Lung (tissue), 12 donors: ENCODE measurements around the gene SMARCAL1. TPM values are rescaled to one million over a fixed set of nuclear protein-coding genes. Genes with fewer than 3 reads are reported as not detected.

Source experiments
- ATAC-seq: fragments of 200-7000 bp; cut with Tn5 transposase; one replicate; pipeline ENCODE4 v1.9.1; 2020; ENCODE audit warnings: moderate number of reproducible peaks; ENCODE audit not compliant: insufficient read depth, low FRiP score
- DNase-seq, 3 donors: peaks; one replicate each; pipeline ENCODE4 v3.0.0-alpha.2; 2013 to 2017
- H3K27ac ChIP-seq, 2 donors: one replicate each; pipeline ENCODE4 v1.5.1; 2013; ENCODE audit warnings: mild to moderate bottlenecking in 2 of 2, moderate library complexity in 2 of 2, control low read depth in 1 of 2, inconsistent platforms in 1 of 2, low read depth in 1 of 2, low read length in 1 of 2
- H3K27me3 ChIP-seq, 3 donors: one replicate each; pipeline ENCODE4 v1.5.1; 2013; ENCODE audit warnings: low read length in 2 of 3; ENCODE audit not compliant: control insufficient read depth in 3 of 3, insufficient read depth in 3 of 3
- H3K36me3 ChIP-seq, 4 donors: one replicate each; pipeline ENCODE4 v1.5.1; 2013; ENCODE audit warnings: low read length in 4 of 4, mild to moderate bottlenecking in 1 of 4, moderate library complexity in 1 of 4; ENCODE audit not compliant: control insufficient read depth in 4 of 4, insufficient read depth in 4 of 4
- H3K4me1 ChIP-seq, 5 donors: one replicate each; pipeline ENCODE4 v1.5.1; 2013; ENCODE audit warnings: low read length in 5 of 5, mild to moderate bottlenecking in 2 of 5, moderate library complexity in 1 of 5; ENCODE audit not compliant: control insufficient read depth in 5 of 5, insufficient read depth in 5 of 5
- H3K4me3 ChIP-seq: one replicate; pipeline ENCODE4 v1.5.1; 2013; ENCODE audit warnings: mild to moderate bottlenecking, control low read depth, moderate library complexity
- H3K9ac ChIP-seq, 2 donors: one replicate each; pipeline ENCODE4 v1.5.1; 2013; ENCODE audit warnings: low read length in 2 of 2, control low read depth in 1 of 2; ENCODE audit not compliant: insufficient read depth in 1 of 2
- H3K9me3 ChIP-seq, 4 donors: one replicate each; pipeline ENCODE4 v1.5.1; 2013; ENCODE audit warnings: low read length in 3 of 4, mild to moderate bottlenecking in 1 of 4, moderate library complexity in 1 of 4; ENCODE audit not compliant: control insufficient read depth in 4 of 4, insufficient read depth in 3 of 4
- WGBS, 2 donors: extraction: QIAGEN DNeasy Blood & Tissue Kit; methylation state at CpG; one replicate each; pipeline ENCODE4 v1.1.7; 2013; 5-methylcytosine and 5-hydroxymethylcytosine counted together
- polyA plus RNA-seq, 2 donors: library from polyadenylated mRNA; stranded (reverse); fragments of 200-250 nt; gene quantifications; one replicate each; pipeline ENCODE4 v1.2.1, GENCODE V29; 2013
- total RNA-seq, 2 donors: library from RNA; depleted of rRNA in 1 of 2; stranded (reverse); fragments of >200 nt in 1 of 2; gene quantifications; one replicate each; pipeline ENCODE4 v1.2.1, GENCODE V29; 2014 to 2021
- TF ChIP-seq, protein P1 (sequence below): IDR thresholded peaks from 2 replicates; pipeline ENCODE4 v1.5.1; 2012; ENCODE audit warnings: mild to moderate bottlenecking; ENCODE audit errors: control extremely low read depth, extremely low read depth
- donor health status: control.
- donor health status: control.
- donor health status: Bipolar disorder and iron deficiency.
- donor health status: healthy.
- donor health status: DM: yes; HTN: yes; CAD: no.

Gene SMARCAL1
- total and polyA plus RNA-seq, 4 donors: 5.2 to 28.6 (median 13.5) TPM

DNA sequence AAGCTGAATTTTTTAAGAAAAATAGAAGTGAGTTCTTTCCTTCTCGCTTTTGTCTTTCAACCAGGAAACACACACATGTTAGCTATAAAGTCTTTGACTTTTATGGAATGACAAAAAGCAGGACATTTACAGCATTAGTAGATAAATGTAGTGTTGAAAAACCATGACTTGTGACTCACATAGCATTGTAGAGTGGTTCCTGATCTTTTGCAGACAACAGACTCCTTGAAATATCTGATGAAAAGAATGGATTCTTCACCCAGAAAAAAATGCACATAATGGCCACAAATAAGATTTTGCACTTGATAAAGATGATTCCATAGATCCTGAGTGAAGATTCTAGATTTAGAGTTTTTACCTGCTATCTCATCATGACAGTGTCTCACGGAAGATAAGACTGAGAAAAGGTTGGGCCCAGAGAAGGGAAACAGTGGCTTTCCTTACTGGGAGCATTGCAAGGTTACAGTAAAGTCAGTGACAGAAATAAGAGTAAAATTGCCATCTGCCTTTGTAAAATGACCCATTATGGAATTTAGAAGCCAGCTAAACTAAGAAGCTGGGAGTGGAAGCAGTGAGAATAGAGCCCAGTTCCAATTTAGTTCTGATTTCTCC is 14.0 kb downstream of the SMARCAL1 start:
- no peak for ATAC-seq
- Histone ChIP-seq H3K9ac (no peak overlapping the region), H3K36me3 (peaks cover 35 to 56% (median 47%) of the 10 kb centered on the region in 4 donors), H3K27ac (no peak overlapping the region), H3K4me3 (no peak overlapping the region), H3K9me3 (peaks cover 0 to 8% (median 2%) of the 10 kb centered on the region in 4 donors), H3K4me1 (no peaks in the 10 kb centered on the region), H3K27me3 (no peaks in the 10 kb centered on the region)
- no peak for DNase-seq
- WGBS, 2 donors: 98% methylated on average over 2 of the region's 2 CpGs
- TF ChIP-seq, protein P1, sequence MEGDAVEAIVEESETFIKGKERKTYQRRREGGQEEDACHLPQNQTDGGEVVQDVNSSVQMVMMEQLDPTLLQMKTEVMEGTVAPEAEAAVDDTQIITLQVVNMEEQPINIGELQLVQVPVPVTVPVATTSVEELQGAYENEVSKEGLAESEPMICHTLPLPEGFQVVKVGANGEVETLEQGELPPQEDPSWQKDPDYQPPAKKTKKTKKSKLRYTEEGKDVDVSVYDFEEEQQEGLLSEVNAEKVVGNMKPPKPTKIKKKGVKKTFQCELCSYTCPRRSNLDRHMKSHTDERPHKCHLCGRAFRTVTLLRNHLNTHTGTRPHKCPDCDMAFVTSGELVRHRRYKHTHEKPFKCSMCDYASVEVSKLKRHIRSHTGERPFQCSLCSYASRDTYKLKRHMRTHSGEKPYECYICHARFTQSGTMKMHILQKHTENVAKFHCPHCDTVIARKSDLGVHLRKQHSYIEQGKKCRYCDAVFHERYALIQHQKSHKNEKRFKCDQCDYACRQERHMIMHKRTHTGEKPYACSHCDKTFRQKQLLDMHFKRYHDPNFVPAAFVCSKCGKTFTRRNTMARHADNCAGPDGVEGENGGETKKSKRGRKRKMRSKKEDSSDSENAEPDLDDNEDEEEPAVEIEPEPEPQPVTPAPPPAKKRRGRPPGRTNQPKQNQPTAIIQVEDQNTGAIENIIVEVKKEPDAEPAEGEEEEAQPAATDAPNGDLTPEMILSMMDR: no peak

DNA sequence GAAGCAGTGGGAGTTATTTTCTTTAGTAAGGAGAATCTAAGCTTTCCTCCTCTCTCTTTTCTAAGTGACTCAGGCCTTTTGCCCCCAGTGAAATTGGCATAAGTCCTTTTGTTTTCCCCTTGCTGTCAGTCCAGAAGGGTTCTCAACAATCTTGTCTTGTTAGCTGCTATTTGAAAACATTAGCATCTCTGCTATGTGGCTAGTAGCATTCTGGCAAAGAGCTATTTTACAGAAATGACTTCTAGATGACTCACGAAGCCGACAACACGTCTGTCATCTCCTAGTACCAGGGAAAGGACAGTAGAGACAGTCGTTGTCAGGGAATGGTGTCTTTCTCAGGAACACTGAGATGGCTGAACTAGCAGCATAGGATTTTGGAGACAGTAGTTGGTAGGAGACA is 14.7 kb downstream of the SMARCAL1 start:
- no peak overlapping the region for H3K4me3 ChIP-seq
- 90 to 97% methylated on average over 4 of the region's 4 CpGs for WGBS, 2 donors
- peaks cover 32 to 62% (median 50%) of the 10 kb centered on the region in 4 donors for H3K36me3 ChIP-seq
- TF ChIP-seq, protein P1: no peak
- no peaks in the 10 kb centered on the region for H3K27me3 ChIP-seq
- peaks cover 0 to 8% (median 2%) of the 10 kb centered on the region in 4 donors for H3K9me3 ChIP-seq
- no peak for DNase-seq
- no peak for ATAC-seq
- no peak overlapping the region for H3K27ac ChIP-seq
- H3K4me1 ChIP-seq: no peaks in the 10 kb centered on the region
- no peak overlapping the region for H3K9ac ChIP-seq

DNA sequence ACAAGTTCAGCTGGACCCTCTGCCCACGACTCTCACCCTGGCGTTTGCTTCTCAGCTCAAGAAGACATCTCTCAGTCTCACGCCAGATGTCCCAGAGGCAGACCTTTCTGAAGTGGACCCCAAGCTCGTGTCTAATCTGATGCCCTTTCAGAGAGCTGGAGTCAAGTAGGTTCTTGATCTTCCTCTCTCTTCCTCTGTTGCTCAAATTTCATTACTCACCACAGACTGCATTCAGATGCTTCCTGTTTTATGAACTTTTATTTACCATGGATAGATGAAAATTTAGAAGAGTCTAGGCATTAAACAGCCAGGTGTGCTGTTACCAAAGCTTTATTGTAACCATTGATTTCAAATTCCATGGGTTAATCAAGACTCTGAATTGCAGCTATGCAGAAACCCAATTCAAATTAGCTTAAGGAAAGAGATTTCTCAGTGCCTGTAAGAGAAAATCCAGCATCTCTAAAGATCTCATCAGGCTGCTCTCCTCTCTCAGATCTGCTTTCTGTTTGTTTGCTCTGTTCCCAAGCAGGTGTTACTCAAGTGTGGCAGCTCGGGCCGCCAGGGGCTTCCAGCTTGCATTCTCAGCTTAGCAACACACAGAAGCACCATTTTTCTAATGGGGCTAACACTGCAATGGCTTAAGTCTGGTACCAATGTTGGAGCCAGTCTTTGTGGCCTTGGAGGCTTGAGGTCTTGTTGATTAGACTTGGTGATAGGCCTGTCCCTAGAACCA is 16.5 kb downstream of the SMARCAL1 start:
- Histone ChIP-seq H3K9ac (no peak overlapping the region), H3K4me1 (no peaks in the 10 kb centered on the region), H3K36me3 (peaks cover 40 to 58% (median 48%) of the 10 kb centered on the region in 4 donors), H3K4me3 (no peak overlapping the region), H3K27ac (no peak overlapping the region), H3K27me3 (no peaks in the 10 kb centered on the region), H3K9me3 (peaks cover 0 to 8% (median 2%) of the 10 kb centered on the region in 4 donors)
- DNase-seq: no peak
- no peak for ATAC-seq
- TF ChIP-seq, protein P1: no peak
- 64 to 72% methylated on average over 6 of the region's 6 CpGs for WGBS, 2 donors
